ENCODE measurements around the gene SREK1IP1. TPM values are rescaled to one million over a fixed set of nuclear protein-coding genes. Genes with fewer than 3 reads are reported as not detected.

The SREK1IP1 gene
- total RNA-seq, 1 experiment from 2014 or later, result 25.5 TPM

DNA sequence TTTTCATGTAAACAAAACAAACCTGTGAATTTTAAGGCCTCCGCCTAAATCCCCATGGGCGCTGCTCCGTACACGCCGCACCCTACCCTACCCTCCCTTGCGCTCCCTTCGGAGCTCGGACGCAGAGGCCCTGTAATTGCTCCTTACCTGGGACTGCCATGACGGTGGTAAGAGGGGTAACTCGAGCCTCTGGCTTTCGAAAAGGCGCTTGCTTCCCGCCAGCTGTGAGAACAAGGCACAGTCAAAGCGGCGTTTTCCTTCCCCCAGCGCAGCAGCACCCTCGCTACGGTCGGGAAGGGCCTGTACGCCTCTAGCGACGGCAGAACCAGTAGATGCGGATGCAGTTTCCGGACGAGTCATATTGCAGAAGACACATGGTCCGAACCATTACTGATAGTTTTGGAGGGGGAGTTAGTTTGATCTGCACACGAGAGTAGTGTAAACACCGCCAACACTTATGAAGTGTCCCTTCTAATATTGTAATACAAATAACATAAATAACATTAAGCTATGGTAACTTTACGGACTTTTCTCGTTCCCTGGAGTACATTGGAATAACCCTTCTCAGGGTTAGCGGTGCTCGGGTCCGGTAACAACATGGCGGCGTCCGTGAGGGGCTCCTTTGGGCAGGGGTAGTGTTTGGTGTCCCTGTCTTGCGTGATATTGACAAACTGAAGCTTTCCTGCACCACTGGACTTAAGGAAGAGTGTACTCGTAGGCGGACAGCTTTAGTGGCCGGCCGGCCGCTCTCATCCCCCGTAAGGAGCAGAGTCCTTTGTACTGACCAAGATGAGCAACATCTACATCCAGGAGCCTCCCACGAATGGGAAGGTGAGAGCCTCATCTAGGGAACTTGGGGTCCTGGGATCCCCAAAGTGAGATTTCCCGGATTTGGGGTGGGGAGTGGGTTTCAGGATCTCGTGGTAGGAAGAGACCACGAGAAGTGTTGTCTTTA is at the start of gene SREK1IP1, which contains the start of gene CWC27 (continued):
- TF ChIP-seq CTCF (IDR thresholded peaks at IDR 0.05 in 2 of 3, conservative IDR thresholded peaks at IDR 0.05 in 1 of 3; ENCODE audit: borderline replicate concordance in 1 of 3, insufficient read depth in 1 of 3, low read depth in 2 of 3, low read length in 2 of 3) (no peak), SRF (IDR thresholded peaks at IDR 0.05; ENCODE audit: low read depth) (peak; percentile 54; the same call in 1 of the 2 replicates), FOSL1 (IDR thresholded peaks at IDR 0.05; ENCODE audit: low read depth) (no peak), SIN3A (IDR thresholded peaks at IDR 0.05; ENCODE audit: low read depth) (peak; percentile 73; the same call in 1 of the 2 replicates), RAD21 (IDR thresholded peaks at IDR 0.05; ENCODE audit: low read depth) (no peak)

DNA sequence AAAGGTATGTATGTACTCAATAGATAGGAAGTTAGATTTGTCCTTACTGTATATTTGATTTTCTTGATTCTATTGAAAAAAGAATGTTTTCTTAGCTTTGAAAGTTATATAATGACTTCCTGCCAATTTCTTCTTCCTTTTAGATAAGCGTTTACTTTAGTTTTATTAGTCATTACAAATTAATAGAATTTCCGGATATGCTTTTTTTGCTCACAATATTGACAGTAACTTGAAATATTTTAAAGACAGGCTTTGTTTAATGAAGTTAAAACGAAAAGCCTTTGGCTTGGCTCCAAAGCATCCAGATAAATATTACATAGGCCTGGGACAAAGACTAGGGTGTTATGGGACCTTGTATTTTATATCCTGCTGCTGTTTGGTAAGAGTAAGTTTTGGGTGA is 49.8 kb upstream of the SREK1IP1 start:
- no peaks in the 10 kb centered on the region for H3K4me1 ChIP-seq (ENCODE audit: control insufficient read depth in 1 of 2, insufficient read depth in 2 of 2, low read length in 2 of 2)
- ChIA-PET POLR2A (no interaction called here), RAD21 (ENCODE audit: low non-redundant PET in 1 of 2, low total read pairs in 2 of 2, uncharacterized antibody in 2 of 2, unreplicated experiment in 2 of 2) (no interaction called here), CTCF (interaction anchor here (0.8 kb wide), 1 partner anchor 664 kb away, joined by 3 read pairs; no protein-coding TSS in a partner anchor)
- ATAC-seq (no peak), DNase-seq (ENCODE audit: low read depth, low spot score) (no peak)
- H3K4me2 ChIP-seq (ENCODE audit: low read length), result no peak overlapping the region
- no peaks in the 10 kb centered on the region for H3K27me3 ChIP-seq (ENCODE audit: insufficient read depth, low read length)
- no peaks in the 10 kb centered on the region for H3K9me2 ChIP-seq (ENCODE audit: insufficient read depth)
- H3K9me3 ChIP-seq (ENCODE audit: control insufficient read depth in 1 of 2, insufficient read depth in 1 of 2, low read depth in 1 of 2, low read length in 2 of 2), result no peaks in the 10 kb centered on the region
- H3K4me3 ChIP-seq (replicated peaks in 1 of 2; ENCODE audit: low read depth in 1 of 2, low read length in 2 of 2), result no peak overlapping the region
- H3K79me2 ChIP-seq (ENCODE audit: insufficient read depth, low read length), result no peaks in the 10 kb centered on the region
- H3K9ac ChIP-seq (ENCODE audit: low read length), result no peak overlapping the region
- no peaks in the 10 kb centered on the region for H3K36me3 ChIP-seq (ENCODE audit: control insufficient read depth in 1 of 2, insufficient read depth in 2 of 2, low read length in 2 of 2)
- H4K20me1 ChIP-seq (ENCODE audit: insufficient read depth), result no peaks in the 10 kb centered on the region
- H3K27ac ChIP-seq (ENCODE audit: low read depth, low read length), result no peak overlapping the region
- intact Hi-C loops (cut with micrococcal nuclease), result loop anchor here (10.0 kb wide), 1 partner anchor 767 kb away; no protein-coding TSS in a partner anchor
- H2AFZ ChIP-seq (ENCODE audit: low read depth, low read length, poor library complexity, severe bottlenecking), result no peak overlapping the region
- BruUV-seq (replicated peaks), result no TSS peak
- TF ChIP-seq POLR2AphosphoS5 (IDR thresholded peaks at IDR 0.05; ENCODE audit: low read depth, low read length) (no peak), ATF3 (IDR thresholded peaks at IDR 0.05) (no peak), ELF1 (IDR thresholded peaks at IDR 0.05; ENCODE audit: borderline replicate concordance, low read depth) (no peak), ZFX (IDR thresholded peaks at IDR 0.05) (no peak), TCF7L2 (IDR thresholded peaks at IDR 0.05; ENCODE audit: borderline replicate concordance, extremely low read depth, insufficient read depth, insufficient read length) (no peak), CEBPB (IDR thresholded peaks at IDR 0.05; ENCODE audit: low read depth) (no peak), YY1 (IDR thresholded peaks at IDR 0.05; ENCODE audit: extremely low read depth, insufficient replicate concordance, low read depth, low read length) (no peak), CBX3 (IDR thresholded peaks at IDR 0.05; ENCODE audit: low read depth) (no peak), SP1 (IDR thresholded peaks at IDR 0.05; ENCODE audit: low read depth) (no peak), SIN3A (IDR thresholded peaks at IDR 0.05; ENCODE audit: low read depth) (no peak), RAD21 (IDR thresholded peaks at IDR 0.05; ENCODE audit: low read depth) (no peak), CTCF (IDR thresholded peaks at IDR 0.05 in 2 of 3, conservative IDR thresholded peaks at IDR 0.05 in 1 of 3; ENCODE audit: borderline replicate concordance in 1 of 3, insufficient read depth in 1 of 3, low read depth in 2 of 3, low read length in 2 of 3) (no peak)
- TF ChIP-seq, protein P1, sequence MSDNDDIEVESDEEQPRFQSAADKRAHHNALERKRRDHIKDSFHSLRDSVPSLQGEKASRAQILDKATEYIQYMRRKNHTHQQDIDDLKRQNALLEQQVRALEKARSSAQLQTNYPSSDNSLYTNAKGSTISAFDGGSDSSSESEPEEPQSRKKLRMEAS (IDR thresholded peaks at IDR 0.05), result no peak
- TF ChIP-seq, protein P2, sequence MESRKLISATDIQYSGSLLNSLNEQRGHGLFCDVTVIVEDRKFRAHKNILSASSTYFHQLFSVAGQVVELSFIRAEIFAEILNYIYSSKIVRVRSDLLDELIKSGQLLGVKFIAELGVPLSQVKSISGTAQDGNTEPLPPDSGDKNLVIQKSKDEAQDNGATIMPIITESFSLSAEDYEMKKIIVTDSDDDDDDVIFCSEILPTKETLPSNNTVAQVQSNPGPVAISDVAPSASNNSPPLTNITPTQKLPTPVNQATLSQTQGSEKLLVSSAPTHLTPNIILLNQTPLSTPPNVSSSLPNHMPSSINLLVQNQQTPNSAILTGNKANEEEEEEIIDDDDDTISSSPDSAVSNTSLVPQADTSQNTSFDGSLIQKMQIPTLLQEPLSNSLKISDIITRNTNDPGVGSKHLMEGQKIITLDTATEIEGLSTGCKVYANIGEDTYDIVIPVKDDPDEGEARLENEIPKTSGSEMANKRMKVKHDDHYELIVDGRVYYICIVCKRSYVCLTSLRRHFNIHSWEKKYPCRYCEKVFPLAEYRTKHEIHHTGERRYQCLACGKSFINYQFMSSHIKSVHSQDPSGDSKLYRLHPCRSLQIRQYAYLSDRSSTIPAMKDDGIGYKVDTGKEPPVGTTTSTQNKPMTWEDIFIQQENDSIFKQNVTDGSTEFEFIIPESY (IDR thresholded peaks at IDR 0.05; ENCODE audit: extremely low read depth, insufficient replicate concordance, low read length), result no peak
